ENCODE results near the gene PTP4A1. TPM values are rescaled to one million over a fixed set of nuclear protein-coding genes. Genes with fewer than 3 reads are reported as not detected.

Gene PTP4A1
- total RNA-seq, 1 experiment from 2014 or later: 71.0 TPM

DNA sequence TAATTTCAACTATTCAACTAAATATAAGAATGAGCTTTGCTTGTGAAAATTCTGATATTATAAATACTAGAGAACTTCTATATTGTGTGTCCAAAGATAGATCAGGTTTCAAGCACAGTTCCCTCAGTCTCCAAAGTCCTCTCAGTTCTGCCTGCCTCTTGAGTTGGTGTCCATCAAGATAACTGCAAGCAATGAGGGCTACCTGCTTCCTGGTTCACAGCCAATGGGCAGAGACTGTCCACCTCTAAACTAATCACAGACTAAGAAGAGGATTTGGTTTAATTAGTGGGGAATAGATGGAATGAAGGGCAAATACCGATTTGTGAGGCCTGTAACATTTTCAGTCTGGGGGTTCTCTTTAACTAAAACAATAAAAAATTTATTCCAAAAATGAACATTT lies 41.3 kb upstream of the PTP4A1 start:
- in situ Hi-C loops (cut with HindIII; ENCODE audit: low pct_unique_long_range_greater_than_20kb, low sequenced_read_pairs): no loop called here
- ChIA-PET CTCF (no interaction called here), POLR2A (no interaction called here)
- TF ChIP-seq TCF7L2 (IDR thresholded peaks at IDR 0.05; ENCODE audit: low read depth, low read length): no peak
- TF ChIP-seq SIN3A (IDR thresholded peaks at IDR 0.05; ENCODE audit: borderline replicate concordance, insufficient read depth, low read depth, low read length): no peak
- no peak for TF ChIP-seq POLR2AphosphoS5 (IDR thresholded peaks at IDR 0.05; ENCODE audit: low read depth, low read length)
- TF ChIP-seq, protein P1, sequence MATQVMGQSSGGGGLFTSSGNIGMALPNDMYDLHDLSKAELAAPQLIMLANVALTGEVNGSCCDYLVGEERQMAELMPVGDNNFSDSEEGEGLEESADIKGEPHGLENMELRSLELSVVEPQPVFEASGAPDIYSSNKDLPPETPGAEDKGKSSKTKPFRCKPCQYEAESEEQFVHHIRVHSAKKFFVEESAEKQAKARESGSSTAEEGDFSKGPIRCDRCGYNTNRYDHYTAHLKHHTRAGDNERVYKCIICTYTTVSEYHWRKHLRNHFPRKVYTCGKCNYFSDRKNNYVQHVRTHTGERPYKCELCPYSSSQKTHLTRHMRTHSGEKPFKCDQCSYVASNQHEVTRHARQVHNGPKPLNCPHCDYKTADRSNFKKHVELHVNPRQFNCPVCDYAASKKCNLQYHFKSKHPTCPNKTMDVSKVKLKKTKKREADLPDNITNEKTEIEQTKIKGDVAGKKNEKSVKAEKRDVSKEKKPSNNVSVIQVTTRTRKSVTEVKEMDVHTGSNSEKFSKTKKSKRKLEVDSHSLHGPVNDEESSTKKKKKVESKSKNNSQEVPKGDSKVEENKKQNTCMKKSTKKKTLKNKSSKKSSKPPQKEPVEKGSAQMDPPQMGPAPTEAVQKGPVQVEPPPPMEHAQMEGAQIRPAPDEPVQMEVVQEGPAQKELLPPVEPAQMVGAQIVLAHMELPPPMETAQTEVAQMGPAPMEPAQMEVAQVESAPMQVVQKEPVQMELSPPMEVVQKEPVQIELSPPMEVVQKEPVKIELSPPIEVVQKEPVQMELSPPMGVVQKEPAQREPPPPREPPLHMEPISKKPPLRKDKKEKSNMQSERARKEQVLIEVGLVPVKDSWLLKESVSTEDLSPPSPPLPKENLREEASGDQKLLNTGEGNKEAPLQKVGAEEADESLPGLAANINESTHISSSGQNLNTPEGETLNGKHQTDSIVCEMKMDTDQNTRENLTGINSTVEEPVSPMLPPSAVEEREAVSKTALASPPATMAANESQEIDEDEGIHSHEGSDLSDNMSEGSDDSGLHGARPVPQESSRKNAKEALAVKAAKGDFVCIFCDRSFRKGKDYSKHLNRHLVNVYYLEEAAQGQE (IDR thresholded peaks at IDR 0.05; ENCODE audit: insufficient read depth in 1 of 2, low read depth in 2 of 2, low read length in 1 of 2): no peak
- TF ChIP-seq, protein P2, sequence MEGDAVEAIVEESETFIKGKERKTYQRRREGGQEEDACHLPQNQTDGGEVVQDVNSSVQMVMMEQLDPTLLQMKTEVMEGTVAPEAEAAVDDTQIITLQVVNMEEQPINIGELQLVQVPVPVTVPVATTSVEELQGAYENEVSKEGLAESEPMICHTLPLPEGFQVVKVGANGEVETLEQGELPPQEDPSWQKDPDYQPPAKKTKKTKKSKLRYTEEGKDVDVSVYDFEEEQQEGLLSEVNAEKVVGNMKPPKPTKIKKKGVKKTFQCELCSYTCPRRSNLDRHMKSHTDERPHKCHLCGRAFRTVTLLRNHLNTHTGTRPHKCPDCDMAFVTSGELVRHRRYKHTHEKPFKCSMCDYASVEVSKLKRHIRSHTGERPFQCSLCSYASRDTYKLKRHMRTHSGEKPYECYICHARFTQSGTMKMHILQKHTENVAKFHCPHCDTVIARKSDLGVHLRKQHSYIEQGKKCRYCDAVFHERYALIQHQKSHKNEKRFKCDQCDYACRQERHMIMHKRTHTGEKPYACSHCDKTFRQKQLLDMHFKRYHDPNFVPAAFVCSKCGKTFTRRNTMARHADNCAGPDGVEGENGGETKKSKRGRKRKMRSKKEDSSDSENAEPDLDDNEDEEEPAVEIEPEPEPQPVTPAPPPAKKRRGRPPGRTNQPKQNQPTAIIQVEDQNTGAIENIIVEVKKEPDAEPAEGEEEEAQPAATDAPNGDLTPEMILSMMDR (IDR thresholded peaks at IDR 0.05): no peak
- no TSS peak for BruUV-seq (replicated peaks)
- DNase-seq (ENCODE audit: low read depth, low spot score): no peak
- Histone ChIP-seq H3K36me3 (ENCODE audit: control insufficient read depth, insufficient read depth, low read length) (no peaks in the 10 kb centered on the region), H3K4me1 (ENCODE audit: control insufficient read depth, insufficient read depth, low read length) (no peaks in the 10 kb centered on the region), H3K4me3 (ENCODE audit: low read depth in 2 of 2, low read length in 2 of 2) (no peak overlapping the region), H3K27ac (ENCODE audit: low read length) (no peak overlapping the region), H3K9me3 (ENCODE audit: control insufficient read depth, insufficient read depth, low read depth, low read length) (no peaks in the 10 kb centered on the region), H3K27me3 (ENCODE audit: control insufficient read depth, insufficient read depth, low read length) (no peaks in the 10 kb centered on the region)
- no peak for ATAC-seq
- intact Hi-C loops (cut with micrococcal nuclease; ENCODE audit: unreplicated experiment): no loop called here

DNA sequence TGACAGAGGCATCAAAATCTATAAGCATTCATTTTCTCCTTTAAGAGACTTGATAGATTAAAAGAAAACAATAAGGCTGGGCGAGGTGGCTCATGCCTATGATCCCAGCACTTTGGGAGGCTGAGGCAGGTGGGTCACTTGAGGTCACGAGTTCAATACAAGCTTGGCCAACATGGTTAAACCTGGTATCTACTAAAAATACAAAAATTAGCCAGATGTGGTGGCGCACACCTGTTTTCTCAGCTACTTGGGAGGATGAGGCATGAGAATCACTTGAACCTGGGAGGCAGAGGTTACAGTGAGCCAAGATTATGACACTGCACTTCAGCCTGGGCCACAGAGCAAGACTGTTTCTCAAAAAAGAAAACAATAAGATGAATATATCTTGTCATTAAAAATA lies 39.3 kb upstream of the PTP4A1 start:
- Histone ChIP-seq H3K9me3 (ENCODE audit: control insufficient read depth, insufficient read depth, low read depth, low read length) (no peaks in the 10 kb centered on the region), H3K27ac (ENCODE audit: low read length) (no peak overlapping the region), H3K36me3 (ENCODE audit: control insufficient read depth, insufficient read depth, low read length) (no peaks in the 10 kb centered on the region), H3K27me3 (ENCODE audit: control insufficient read depth, insufficient read depth, low read length) (no peaks in the 10 kb centered on the region), H3K4me3 (ENCODE audit: low read depth in 2 of 2, low read length in 2 of 2) (no peak overlapping the region), H3K4me1 (ENCODE audit: control insufficient read depth, insufficient read depth, low read length) (no peaks in the 10 kb centered on the region)
- intact Hi-C loops (cut with micrococcal nuclease; ENCODE audit: unreplicated experiment): no loop called here
- in situ Hi-C loops (cut with HindIII; ENCODE audit: low pct_unique_long_range_greater_than_20kb, low sequenced_read_pairs): no loop called here
- ATAC-seq (no peak), DNase-seq (ENCODE audit: low read depth, low spot score) (no peak)
- BruUV-seq (replicated peaks): no TSS peak
- ChIA-PET CTCF (no interaction called here), POLR2A (no interaction called here)
- TF ChIP-seq SIN3A (IDR thresholded peaks at IDR 0.05; ENCODE audit: borderline replicate concordance, insufficient read depth, low read depth, low read length) (no peak), POLR2AphosphoS5 (IDR thresholded peaks at IDR 0.05; ENCODE audit: low read depth, low read length) (no peak), TCF7L2 (IDR thresholded peaks at IDR 0.05; ENCODE audit: low read depth, low read length) (no peak)
- TF ChIP-seq, protein P1 (IDR thresholded peaks at IDR 0.05; ENCODE audit: insufficient read depth in 1 of 2, low read depth in 2 of 2, low read length in 1 of 2): no peak
- TF ChIP-seq, protein P2 (IDR thresholded peaks at IDR 0.05): no peak

Measured in Panc1 (cell line).